Prostate gland (tissue), 2 donors: Measurements from ENCODE around the gene CNTNAP2.

Source experiments
- POLR2A ChIP-seq: fragments of 450-650 bp; IDR thresholded peaks from one replicate; pipeline ENCODE4 v1.6.1; 2016; ENCODE audit warnings: antibody characterized with exemption, mild to moderate bottlenecking
- POLR2AphosphoS5 ChIP-seq: sonication (generic); formaldehyde crosslinking; IDR thresholded peaks from one replicate; pipeline ENCODE4 v1.6.1; 2017; ENCODE audit warnings: antibody characterized with exemption
- TF ChIP-seq, protein P1 (sequence below), 4 experiments: fragments of 200-600 bp in 2 of 4; fragments of 450-650 bp in 2 of 4; sonication (generic) in 2 of 4; IDR thresholded peaks; 1 replicate in 3 of 4; 2 replicates in 1 of 4; pipeline ENCODE4 v1.5.1; 2016 to 2019; ENCODE audit warnings: antibody characterized with exemption in 4 of 4, mild to moderate bottlenecking in 2 of 4, moderate library complexity in 2 of 4

DNA sequence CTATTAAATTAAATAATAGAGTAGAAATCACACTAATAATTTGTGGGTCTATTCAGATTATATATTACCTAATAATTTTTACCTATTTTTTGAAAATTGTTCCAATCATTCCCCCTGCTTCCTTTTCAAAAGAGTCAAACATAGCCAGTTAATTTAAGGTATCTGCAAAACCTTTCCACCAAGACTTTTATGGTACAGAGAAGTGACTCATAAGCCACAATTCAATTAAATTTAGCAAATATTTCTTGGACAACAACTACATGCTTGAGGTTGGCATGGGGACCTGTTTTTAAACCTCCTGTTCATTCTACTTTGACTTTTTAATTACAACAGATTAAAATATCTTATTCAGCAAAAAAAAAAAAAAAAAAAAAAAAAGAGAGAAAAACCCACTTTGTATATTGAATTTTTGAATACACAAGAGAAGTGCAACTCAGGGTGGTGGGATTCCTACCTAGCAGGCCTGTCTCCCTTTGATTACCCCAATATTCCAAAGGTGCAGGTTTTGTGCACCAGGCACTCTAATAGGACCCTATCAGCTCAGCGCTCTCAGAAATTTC is 2172.1 kb downstream of the CNTNAP2 start:
- TF ChIP-seq, protein P1, sequence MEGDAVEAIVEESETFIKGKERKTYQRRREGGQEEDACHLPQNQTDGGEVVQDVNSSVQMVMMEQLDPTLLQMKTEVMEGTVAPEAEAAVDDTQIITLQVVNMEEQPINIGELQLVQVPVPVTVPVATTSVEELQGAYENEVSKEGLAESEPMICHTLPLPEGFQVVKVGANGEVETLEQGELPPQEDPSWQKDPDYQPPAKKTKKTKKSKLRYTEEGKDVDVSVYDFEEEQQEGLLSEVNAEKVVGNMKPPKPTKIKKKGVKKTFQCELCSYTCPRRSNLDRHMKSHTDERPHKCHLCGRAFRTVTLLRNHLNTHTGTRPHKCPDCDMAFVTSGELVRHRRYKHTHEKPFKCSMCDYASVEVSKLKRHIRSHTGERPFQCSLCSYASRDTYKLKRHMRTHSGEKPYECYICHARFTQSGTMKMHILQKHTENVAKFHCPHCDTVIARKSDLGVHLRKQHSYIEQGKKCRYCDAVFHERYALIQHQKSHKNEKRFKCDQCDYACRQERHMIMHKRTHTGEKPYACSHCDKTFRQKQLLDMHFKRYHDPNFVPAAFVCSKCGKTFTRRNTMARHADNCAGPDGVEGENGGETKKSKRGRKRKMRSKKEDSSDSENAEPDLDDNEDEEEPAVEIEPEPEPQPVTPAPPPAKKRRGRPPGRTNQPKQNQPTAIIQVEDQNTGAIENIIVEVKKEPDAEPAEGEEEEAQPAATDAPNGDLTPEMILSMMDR (IDR thresholded peaks at IDR 0.05): no peak
- TF ChIP-seq POLR2A: no peak
- no peak for TF ChIP-seq POLR2AphosphoS5
